GM18907 (cell line): ENCODE results near the gene PPEF2.

Source experiments
- ATAC-seq: cut with Tn5 transposase; IDR thresholded peaks from one replicate; pipeline ENCODE4 v1.9.1; 2021; ENCODE audit warnings: mild to moderate bottlenecking, moderate library complexity; ENCODE audit not compliant: unreplicated experiment

Gene PPEF2

DNA sequence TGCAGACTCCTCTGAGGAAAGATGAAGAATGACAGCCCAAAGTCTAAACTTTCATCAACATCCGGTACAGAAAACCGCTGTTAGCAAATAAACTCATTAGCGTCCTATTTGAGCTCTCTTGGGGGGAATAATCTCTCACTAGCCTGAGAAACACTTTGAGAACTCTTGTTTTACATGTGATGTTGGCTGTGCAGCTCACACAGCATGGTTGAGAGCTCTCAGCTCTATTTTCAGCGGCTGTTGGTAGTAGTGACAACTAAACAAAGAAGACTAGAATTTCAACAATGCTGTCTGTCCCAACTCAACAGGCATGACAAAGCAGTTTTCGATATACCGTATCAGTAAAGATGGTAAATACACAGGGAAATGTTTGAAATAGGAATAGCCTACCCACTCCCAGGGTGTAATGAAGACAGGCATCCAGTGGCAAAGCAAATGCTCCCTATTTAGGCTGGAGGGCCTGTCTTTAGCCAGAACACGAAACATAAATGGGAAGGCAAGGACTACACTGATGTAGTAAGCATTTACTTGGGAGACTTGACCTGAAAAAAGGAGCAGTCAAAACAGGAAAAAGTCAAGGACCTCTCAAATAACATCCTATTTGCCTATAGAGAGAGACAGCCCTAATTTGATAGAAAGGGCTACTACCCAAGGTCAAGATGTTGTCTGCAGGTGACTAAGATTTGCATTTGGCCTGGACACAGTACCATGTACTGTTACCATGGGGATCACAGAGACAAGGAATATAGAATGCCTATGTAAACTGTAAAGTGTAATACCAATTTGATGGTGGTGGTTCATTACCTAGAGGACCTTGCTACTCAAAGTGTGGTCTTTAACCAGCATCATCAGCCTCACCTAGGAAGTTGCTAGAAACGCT lies 60.4 kb downstream of the PPEF2 start:
- no peak for ATAC-seq

DNA sequence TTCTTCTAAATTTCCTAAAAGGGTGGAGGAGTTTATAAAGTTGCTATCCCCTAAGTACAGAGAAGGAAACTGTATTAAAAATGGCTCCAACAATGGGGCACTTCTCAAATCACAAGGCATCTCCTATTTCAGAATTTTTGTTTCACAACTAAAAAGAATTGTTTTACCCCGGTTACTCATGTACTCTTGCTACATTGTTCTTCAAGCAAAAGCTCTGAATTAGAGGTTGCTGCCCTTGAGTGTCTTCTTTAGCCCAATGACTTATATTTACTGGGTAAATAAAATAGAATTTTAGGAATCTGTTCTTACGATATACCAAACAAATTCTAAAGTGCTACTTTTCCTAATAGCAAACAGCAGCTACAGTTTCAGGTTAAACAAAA lies 67.5 kb downstream of the PPEF2 start:
- no peak for ATAC-seq

DNA sequence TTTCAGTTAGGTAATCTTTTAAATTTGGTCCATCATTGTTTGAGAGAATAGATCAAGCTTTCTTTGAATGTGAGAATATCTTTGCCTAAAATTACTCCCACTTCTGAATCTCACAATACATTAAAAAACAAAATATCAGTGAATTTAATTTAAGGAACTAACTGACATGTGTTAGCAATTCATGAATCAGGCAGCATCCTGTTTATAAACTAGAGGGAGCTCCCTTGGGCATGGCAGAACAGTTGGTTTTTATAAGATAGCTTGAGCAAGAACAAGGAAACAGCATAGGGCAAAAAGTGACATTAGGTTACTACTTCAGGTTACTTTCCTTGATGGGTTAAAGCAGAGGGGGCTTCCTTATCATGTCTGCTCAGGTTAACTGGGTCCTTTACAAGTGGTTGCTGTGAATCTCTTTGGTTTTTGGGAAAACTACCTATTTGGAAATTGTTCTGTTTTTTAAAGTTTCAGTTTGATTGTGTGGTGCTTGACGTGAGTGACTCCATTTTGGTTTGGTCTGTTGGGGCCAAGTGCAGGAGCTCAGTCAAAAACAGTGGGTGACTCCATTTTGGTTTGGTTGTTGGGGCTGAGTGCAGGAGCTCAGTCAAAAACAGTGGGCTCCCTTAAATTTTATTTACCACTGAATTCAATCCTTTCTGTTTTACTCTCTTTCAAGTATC lies 68.0 kb downstream of the PPEF2 start:
- no peak for ATAC-seq

DNA sequence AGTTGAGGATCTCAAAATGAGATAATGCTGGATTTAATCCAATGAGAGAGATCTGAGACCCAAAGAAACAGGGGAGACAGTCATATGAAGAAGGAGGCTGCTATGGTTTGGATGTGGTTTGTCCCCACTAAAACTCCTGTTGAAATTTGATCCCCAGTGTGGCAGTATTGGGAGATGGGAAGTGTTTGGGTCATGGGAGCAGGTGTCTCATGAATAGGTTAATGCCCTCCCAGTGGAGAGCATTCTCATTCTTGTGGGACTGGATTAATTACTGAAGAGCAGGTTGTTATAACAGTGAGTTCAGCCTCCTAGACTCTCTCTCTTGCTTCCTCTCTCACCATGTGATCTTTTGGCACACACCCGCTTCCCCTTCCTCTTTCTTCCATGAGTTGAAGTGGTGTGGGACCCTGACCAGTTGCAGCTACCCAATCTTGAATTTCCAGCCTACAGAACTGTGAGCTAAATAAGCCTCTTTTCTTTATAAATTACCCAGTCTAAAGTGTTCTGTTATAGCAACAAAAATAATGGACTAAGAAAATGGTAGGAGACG lies 70.3 kb downstream of the PPEF2 start:
- no peak for ATAC-seq

DNA sequence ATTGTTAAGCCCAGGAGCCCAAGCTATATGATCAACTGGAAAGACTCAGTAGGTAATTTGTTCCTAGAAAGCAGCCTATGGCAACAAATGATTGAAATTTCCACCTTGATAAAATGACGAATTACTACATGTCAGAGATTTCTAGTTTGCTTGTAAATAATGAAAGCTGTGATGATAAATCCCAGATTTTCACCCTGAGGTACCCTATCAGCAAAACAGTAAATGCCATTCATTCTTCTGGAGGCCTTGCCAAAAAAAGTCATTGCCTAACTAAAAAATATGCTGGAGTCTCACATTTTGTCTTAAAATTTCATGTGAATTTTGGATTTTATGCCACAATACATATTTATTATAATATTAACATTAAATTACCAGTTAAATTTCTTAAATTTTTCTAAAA lies 71.3 kb downstream of the PPEF2 start:
- no peak for ATAC-seq

DNA sequence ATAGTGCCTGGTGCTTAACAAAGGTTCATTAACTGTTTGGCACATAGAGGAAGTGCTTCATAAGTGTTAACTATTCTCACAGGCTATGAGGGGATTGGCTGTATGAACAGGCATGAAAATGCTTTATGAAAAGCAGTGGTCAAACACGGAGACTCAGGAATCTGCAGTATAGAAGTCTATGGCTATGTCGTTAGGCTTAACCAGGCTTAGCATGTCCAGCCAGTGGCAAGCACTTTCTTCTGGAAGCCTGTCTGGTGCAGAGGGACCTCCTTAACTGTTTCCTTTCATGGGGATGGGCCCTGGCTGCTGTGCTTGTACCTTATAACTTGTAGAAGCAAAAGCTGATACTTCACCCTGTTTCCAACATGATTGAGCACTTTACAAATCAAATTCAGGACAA lies 78.4 kb downstream of the PPEF2 start:
- ATAC-seq: no peak

DNA sequence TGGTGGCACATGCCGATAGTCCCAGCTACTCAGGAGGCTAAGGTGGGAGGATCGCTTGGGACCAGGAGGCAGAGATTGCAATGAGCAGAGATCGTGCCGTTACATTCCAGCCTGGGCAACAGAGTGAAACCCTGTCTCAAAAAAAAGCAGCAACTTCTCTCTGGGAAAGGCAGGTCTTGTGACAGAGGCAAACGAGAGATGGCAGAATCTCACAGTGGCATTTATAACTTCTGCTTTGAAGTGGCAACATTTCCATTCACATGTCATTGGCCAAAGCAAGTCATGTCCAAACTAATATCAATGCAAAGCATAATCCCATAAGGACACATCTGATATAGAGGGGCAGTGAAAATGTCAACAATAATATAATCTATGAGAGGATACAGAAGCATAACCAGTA lies 79.8 kb downstream of the PPEF2 start:
- ATAC-seq: no peak

DNA sequence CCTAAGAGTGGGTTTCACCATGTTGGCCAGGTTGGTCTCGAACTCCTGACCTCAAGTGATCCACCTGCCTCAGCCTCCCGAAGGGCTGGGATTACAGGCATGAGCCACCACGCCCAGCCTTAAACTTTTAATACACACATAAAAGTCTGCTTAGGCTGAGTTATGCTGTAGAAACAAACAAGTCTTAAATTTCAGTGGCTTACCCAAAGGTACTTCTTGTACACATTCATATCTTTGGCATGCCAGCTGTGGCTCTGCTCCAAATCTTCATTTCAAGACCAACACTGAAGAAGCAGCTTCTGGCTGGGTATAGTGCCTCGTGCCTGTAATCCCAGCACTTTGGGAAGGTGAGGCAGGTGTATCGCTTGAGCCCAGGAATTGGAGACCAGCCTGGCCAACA lies 80.3 kb downstream of the PPEF2 start:
- ATAC-seq: no peak

DNA sequence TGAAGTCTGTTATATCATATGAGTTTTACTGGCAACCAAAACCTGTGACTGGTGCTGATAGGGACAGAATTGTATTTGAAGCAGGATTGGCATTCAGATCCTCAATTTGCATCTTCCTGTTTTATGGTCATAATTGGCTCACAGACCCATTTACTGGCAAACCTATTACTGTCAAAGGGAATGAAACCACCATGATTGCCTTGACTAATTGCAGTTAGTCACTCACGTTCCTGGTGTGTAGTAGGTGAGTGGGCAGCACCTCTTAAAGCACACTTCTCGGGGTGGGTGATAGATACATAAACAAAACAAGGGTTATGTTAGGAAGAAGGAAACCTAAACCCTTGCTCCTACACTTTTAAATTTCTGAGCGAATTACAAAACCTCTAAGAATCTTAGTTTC lies 81.0 kb downstream of the PPEF2 start:
- no peak for ATAC-seq

DNA sequence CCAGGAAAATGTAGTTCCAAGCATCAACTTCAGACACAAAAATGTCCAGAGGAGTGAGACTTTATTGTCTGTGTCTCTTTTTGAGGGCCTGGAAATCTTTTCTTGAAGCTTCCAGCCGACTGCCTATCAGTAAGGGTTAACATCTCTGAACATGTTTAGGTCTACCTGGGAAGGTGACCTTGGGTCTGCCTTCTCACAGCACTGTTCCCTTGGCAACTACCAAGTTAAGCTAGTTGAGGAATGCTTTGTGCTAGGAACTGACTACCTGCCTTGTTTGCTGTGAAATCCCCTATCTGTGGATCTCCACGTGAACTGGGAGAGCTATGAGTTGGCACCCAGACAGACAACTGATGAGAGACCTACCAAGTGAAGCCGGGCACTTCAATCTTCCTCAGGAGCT lies 81.6 kb downstream of the PPEF2 start:
- ATAC-seq: no peak

DNA sequence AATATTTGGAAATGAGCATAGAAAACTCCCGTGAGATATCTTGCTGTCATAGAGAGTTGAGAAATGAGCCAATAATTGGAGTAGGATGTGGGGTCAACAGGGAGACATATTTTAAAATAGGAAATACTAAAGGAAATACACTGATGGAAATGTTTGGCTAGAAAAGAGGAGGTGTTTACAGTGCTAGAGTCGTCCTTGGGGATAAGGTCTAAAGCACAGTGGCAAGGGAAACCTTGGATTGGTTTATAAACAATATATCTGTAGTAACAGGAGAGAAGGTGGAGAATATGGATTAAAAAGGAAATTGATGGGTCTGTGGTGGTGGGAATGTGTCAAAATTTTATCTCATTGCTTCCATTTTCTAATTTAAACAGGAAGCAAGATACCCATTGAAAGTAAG lies 82.1 kb downstream of the PPEF2 start:
- ATAC-seq: no peak

DNA sequence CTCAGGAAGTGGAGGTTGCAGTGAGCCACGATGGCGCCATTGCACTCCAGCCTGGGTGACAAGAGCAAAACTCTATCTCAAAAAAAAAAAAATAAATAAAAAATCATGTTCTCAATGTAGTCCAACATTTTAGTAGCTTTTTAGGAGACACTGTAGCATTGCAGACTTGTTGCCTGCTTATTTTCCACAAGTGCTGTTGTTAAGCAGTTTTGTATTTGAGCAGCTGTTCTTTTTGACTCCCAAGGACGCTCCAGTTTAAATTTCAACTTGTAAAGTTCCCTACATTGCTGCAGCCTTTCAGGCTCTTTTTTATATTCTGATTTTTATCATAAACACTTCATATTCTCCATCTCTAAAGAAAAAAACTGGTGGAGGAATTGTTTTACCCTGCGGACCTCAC lies 83.1 kb downstream of the PPEF2 start:
- no peak for ATAC-seq

DNA sequence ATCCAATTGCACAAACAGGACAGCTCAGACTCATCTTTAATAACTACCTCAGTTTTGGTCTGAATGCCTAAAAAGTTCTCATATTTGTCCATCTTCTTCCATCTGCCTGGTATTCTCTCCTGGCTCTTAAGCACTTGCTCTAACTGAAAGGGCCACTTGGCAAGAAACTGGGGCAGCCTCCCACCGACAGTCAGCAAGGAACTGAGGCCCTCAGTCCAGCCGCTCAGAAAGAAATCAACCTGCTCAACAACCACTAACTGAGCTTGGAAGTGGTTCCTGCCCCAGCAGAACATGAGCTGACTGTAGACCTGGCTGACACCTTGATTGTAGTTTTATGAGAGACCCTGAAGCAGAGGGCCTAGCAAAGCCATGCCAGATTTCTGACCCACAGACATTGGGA lies 84.4 kb downstream of the PPEF2 start:
- no peak for ATAC-seq
